AG09309 (cell line): ENCODE measurements around the gene CFAP92.

ENCODE experiments used
- DNase-seq: peaks from one replicate; pipeline ENCODE4 v3.0.0-alpha.2; 2010; ENCODE audit warnings: low read depth
- H3K4me3 ChIP-seq: 2 replicates; pipeline ENCODE4 v1.5.1; 2011; ENCODE audit warnings: mild to moderate bottlenecking, low read depth, low read length, moderate library complexity; ENCODE audit not compliant: control insufficient read depth
- TF ChIP-seq, protein P1 (sequence below): IDR thresholded peaks from 2 replicates; pipeline ENCODE4 v1.5.1; 2011; ENCODE audit warnings: mild to moderate bottlenecking, low read depth, low read length, inconsistent platforms; ENCODE audit not compliant: insufficient read depth, control insufficient read depth; ENCODE audit errors: missing control alignments

Gene CFAP92

GRCh38 chr3:128942161-128942952 is 51.5 kb downstream of the CFAP92 start:
- no peak for DNase-seq
- TF ChIP-seq, protein P1, sequence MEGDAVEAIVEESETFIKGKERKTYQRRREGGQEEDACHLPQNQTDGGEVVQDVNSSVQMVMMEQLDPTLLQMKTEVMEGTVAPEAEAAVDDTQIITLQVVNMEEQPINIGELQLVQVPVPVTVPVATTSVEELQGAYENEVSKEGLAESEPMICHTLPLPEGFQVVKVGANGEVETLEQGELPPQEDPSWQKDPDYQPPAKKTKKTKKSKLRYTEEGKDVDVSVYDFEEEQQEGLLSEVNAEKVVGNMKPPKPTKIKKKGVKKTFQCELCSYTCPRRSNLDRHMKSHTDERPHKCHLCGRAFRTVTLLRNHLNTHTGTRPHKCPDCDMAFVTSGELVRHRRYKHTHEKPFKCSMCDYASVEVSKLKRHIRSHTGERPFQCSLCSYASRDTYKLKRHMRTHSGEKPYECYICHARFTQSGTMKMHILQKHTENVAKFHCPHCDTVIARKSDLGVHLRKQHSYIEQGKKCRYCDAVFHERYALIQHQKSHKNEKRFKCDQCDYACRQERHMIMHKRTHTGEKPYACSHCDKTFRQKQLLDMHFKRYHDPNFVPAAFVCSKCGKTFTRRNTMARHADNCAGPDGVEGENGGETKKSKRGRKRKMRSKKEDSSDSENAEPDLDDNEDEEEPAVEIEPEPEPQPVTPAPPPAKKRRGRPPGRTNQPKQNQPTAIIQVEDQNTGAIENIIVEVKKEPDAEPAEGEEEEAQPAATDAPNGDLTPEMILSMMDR = no peak
- H3K4me3 ChIP-seq = no peak overlapping the region

DNA sequence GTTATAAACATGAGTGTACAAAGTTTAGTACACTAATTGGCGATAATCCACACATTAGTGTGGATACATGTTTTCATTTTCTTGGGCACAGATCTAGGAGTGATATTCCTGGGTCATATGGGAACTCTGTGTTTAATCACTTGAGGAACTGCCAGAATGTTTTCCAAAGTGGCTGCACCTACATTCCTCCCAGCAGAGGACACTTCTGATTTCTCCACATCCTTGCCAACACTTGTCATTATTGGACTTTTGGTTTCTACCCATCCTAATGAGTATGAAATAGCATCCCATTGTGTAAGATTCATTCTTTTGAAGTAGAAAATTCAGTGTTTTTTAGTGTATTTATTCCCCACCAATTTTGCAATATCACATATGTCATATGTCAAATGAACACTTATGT is 53.6 kb downstream of the CFAP92 start:
- TF ChIP-seq, protein P1 = no peak
- H3K4me3 ChIP-seq = no peak overlapping the region
- no peak for DNase-seq

- no peak for DNase-seq
- TF ChIP-seq, protein P1 = no peak
- no peak overlapping the region for H3K4me3 ChIP-seq
Observed at GRCh38 chr3:128936341-128936740, 57.5 kb downstream of the CFAP92 start.

- H3K4me3 ChIP-seq = no peak overlapping the region
- TF ChIP-seq, protein P1 = no peak
- DNase-seq = no peak
Observed at GRCh38 chr3:128935922-128936321, 58.0 kb downstream of the CFAP92 start.

DNA sequence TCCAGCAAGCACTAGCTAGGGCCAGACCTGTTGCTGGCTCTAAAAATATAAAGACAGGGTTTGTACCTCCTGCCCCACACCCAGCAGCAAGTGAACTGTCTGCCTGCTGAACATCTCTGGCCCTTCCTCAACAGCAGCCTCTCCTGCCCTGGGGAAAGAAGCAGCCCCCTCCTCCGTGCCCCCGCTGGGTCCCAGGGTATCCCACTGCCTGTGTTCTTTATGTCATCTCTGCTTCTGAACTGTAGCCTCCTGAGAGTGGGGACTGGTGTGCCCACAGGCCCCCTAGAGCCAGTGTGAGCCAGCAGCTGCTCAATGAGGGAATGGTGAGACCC is 60.0 kb downstream of the CFAP92 start:
- TF ChIP-seq, protein P1 = no peak
- no peak for DNase-seq
- H3K4me3 ChIP-seq = no peak overlapping the region

DNA sequence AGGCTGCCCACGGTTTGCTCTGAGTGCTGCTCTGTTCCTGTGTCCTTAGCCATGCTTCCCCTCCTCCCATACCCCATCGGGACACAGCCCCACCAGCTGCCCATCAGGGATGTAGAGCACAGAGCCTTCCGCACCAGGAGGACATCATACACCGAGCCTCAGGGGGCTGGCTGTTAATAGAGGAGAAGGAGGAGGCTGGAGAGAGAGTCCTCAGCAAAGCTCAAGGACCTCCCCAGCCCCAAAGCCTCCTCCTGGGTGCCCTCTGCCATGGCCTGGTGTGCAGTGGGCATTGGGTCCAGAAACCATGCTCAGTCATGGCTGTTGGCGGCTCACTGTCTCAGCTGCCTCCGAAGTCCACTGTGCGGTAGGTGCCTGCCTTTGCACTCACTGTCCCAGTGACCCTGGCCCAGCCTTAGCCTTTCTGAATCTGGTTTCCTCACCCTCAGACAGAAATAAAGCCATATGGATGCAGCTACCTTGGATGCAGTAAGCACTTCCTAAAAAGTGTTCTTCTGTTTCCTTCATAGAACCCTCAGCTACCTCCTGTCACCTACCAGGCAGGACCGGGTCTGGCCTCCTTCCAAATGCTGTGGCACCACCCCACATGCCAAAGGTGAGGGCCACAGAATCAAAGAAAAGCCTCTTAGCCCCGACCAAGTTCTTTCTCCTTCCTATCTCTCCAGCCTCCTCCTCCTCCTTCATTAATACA is 60.5 kb downstream of the CFAP92 start:
- TF ChIP-seq, protein P1 = no peak
- no peak overlapping the region for H3K4me3 ChIP-seq
- DNase-seq = no peak
